Stimulated activated CD4-positive, alpha-beta T cell treated with anti-CD3 and anti-CD28 coated beads, Interleukin-4, amount 100 ng/mL, for 48 hours (primary cell): Measurements from ENCODE around the gene LRRC3.

ENCODE experiments used
- DNase-seq, 2 donors: peaks; one replicate each; pipeline ENCODE4 v3.0.0-alpha.2; 2020; ENCODE audit warnings: low read depth in 2 of 2

LRRC3 gene

GRCh38 chr21:44423941-44424607 lies 31.2 kb upstream of the LRRC3 start:
- no peak for DNase-seq

DNA sequence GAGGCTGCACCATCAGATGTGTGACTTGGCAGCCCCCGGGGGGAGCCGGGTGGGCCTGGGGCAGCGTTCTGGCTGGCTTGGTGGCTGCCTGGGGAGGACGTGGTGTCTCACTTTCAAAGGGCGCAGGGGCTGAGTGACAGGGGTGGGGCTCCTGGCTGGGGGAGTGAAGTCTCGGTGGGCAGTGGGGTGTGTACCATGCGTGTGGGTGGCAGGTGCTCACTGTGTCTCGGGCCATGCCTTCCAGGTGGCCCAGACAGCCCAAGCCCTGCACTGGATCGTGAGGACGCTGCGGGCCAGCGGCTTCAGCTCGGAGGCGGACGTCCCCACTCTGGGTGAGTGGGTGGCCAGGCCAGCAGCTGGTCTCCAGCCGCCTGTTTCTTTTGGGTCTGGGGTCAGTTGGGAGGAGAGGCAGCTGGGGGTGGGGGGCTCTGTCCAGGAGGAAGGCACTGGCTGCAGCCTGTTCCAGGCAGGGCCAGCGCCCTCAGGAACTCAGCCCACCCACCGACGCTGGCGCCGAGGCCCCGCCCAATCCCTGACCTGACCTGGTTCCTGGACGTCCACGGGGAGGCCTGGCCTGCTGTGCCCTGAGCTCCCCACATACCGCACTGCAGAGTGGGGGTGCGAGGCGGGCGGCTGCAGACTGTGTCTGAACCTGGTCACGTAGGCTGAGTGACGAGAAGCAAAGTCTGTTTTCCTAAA lies 30.6 kb upstream of the LRRC3 start:
- DNase-seq = no peak

DNA sequence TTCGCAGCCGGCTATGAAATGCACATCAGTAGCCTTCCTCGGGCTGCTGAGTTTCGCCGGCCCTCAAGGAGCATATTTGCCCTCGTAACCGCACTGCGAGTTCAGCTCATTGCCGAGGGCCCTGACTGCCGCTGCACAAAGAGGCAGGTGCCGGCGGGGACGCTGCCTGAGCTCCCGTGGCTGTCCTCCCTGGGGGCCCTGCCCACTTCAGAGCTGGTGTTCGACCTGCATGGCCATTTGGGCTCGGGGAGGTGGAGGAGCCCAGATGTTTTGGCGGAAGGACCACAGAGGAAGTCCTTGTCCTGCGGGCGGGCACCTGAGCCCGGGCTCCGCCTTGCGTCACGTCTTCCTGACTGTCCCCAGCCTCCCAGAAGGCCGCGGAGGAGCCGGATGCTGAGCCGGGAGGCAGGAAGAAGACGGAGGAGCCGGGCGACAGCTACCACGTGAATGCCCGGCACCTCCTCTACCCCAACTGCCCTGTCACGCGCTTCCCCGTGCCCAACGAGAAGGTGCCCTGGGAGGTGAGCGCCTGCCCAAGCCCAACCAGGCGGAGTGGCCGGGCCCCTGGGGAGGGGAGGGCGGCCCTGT lies 29.9 kb upstream of the LRRC3 start:
- DNase-seq = no peak

DNA sequence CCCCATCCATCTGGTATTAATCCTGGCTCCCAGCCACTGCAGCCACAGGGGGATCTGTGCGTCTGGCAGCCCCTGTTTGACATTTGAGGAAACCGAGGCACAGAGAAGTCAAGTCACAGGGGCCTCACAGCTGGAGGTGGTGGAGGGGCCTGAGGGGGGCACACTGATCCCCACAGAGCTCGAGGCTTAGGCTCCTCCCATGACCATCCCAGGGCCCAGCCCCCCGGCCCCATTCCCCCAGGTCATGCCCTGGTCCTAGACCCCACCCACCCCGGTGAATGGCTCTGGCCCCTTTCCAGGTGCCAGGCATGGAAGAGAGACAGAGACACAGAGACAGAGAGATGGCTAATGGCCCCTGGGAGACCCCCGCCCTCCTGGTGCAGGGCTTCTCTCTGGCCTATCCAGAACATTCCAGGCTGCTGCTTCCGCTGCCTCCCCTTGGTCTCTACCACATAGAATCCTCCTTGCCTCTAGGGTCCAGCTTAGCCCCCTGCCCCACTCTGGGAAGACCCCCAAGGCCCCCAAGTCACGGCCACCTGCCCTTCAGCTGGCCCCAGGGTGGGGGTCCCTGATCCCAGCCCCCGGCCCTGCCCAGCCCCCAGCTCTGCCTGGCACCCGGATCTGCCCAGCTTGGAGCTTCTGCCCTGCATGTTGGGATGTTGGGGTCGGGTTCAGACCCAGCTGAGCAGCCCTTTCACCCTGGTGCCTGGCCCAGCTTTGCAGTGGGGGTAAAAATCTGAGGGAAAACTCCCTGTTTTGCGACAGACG lies 29.2 kb upstream of the LRRC3 start:
- no peak for DNase-seq

DNA sequence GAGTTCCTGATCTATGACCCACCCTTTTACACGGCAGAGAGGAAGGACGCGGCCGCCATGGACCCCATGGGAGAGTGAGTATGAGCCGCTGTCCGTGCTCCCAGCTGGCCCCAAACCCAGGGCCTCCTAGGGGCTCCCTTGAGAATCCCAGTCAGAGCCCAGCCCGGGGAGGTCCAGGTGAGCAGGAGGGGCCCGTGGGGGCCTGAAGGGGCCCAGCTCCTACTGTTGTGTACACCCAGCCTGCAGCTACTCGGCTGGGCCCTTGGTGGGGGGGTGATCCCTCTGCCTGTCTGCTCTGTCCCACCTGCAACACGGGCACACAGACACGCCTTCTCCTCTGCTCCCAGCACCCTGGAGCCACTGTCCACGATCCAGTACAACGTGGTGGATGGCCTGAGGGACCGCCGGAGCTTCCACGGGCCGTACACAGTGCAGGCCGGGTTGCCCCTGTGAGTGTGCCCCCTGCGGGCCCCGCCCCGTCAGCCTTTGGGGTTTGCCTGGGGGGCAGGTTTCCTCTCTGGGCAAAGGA lies 28.6 kb upstream of the LRRC3 start:
- no peak for DNase-seq

- DNase-seq = no peak
Measured at GRCh38 chr21:44427241-44428120, 27.8 kb upstream of the LRRC3 start.

DNA sequence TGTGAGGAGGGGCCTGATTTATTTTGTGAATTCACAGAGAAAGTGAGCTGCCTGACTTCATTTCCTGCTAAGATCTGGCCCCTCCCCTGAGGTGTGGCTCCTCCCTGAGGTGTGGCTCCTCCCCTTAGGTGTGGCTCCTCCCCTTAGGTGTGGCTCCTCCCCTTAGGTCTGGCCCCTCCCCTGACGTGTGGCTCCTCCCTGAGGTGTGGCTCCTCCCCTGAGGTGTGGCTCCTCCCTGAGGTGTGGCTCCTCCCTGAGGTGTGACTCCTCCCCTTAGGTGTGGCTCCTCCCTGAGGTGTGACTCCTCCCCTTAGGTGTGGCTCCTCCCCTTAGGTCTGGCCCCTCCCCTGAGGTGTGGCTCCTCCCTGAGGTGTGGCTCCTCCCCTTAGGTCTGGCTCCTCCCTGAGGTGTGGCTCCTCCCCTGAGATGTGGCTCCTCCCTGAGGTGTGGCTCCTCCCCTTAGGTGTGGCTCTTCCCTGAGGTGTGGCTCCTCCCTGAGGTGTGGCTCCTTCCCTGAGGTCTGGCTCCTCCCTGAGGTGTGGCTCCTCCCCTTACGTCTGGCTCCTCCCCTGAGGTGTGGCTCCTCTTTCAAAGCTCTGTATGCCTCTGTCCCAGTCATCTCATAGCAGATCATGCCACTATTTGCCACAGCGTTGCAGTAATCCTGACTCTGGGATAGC lies 26.9 kb upstream of the LRRC3 start:
- DNase-seq = peak in 1 of 2 donors; percentile 59

- DNase-seq = no peak
Measured at GRCh38 chr21:44429894-44430293, 25.4 kb upstream of the LRRC3 start.

DNA sequence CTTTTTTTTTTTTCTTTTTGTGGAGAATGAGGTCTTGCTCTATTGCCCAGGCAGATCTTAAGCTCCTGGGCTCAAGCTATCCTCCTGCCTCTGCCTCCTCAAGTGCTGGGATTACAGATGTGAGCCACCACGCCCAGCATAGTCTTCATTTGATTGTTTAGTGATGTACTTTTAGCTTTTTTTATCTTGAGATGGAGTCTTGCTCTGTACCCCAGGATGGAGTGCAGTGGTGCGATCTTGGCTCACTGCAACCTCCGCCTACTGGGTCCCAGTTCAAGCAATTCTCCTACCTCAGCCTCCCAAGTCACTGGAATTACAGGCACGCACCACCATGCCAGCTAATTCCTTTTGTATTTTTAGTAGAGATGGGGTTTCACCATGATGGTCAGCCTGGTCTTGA lies 24.0 kb upstream of the LRRC3 start:
- DNase-seq = no peak

DNA sequence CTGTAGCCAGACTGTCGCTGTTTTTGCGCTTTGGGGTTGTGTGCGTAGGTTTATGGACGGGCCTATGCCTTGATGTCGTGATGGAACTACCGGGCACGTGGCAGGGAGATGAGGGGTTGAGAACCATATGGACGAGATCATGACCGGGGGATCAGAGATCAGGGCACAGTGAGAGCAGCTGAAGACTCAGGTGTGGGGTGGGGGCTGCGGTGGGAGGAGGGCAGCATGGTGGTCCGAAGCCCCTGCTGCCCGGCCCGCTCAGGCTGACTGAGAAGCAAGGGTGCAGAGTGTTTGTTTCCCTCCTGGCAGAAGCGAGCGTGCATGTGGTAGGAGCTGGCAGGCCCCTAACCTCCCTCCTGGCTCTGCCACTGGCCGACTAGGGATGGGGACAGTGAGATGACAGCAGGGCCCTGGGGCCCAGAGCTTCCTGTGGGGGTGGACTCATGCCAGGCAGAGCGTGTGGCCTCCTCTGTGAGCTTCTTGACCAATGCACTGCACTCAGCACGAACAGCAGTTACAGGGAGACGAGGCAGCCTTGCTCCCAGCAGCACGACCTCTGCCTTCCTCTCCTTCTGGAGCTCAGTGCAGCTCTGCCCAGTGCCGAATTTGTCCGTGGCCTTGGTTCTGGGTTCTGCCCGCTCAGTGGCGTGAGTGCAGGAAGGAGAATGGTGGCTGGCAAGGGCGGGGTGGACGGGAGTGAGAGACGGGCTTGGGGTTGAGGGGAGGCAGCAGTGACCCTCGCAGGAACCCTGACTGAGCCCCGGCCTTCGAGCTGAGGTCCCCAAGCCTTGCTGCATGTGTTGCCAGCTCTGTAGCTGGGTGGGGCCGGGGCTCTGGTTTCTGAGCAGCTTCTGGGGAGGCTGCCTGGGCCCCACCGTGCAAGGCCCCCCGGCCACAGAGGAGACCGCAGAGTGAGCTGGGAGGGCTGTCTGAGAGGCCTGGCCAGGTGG lies 22.2 kb upstream of the LRRC3 start:
- no peak for DNase-seq

DNA sequence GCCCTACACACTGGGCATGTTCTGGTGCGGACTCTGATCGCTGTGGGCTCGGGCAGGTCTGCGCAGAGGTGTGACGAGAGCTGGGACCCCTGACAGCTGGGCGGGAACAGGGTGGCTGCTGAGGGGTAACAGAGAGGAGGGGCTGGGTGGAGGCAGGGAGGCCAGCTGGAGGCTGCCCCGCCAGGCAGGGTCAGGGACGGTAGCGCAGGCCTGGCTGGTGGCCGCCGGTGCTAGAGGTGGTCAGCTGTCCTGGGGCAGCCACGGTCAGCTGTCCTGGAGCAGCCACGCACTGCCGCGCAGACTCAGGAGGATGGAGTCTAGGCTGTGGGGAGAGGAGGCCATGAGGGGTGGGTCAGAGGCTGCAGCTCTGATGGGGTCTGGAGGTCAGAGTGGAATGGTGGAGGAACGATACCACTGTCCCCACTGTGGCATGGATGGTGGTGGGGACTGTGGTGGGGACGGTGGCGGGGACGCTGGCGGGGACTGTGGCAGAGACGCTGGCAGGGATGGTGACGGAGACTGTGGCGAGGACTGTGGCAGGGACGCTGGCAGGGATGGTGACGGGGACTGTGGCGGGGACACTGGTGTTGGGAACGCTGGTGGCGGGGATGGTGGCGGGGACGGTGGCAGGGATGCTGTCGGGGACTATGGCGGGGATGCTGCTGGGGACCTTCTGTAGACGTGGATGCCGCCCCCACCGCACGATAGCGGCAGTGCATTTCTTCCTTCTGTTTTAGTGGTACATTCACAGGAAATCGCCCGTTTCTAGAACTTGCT lies 21.3 kb upstream of the LRRC3 start:
- no peak for DNase-seq

DNA sequence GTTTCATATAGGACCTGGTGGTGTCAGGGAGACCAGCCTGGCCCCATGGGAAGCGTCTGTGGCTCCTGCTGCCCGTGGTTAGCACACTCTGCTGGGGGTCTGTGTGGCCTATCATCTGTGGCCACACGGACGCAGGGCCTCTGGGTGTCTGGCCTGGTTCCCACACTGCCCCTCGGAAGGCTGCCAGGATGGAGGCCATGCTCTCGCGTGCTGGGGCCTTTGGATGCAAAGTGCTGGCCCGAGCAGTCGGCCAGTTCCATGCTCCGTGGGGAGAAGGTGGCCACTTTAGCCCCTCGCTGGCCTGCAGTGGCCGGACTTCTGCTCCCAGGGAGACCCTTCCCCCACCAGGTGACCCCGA lies 20.8 kb upstream of the LRRC3 start:
- DNase-seq = no peak

GRCh38 chr21:44434936-44435635 lies 20.2 kb upstream of the LRRC3 start:
- DNase-seq = no peak

- no peak for DNase-seq
Measured at GRCh38 chr21:44436111-44436611, 19.1 kb upstream of the LRRC3 start.

- DNase-seq = no peak
Measured at GRCh38 chr21:44436958-44437357, 18.4 kb upstream of the LRRC3 start.

GRCh38 chr21:44437371-44437695 lies 18.0 kb upstream of the LRRC3 start:
- DNase-seq = no peak

DNA sequence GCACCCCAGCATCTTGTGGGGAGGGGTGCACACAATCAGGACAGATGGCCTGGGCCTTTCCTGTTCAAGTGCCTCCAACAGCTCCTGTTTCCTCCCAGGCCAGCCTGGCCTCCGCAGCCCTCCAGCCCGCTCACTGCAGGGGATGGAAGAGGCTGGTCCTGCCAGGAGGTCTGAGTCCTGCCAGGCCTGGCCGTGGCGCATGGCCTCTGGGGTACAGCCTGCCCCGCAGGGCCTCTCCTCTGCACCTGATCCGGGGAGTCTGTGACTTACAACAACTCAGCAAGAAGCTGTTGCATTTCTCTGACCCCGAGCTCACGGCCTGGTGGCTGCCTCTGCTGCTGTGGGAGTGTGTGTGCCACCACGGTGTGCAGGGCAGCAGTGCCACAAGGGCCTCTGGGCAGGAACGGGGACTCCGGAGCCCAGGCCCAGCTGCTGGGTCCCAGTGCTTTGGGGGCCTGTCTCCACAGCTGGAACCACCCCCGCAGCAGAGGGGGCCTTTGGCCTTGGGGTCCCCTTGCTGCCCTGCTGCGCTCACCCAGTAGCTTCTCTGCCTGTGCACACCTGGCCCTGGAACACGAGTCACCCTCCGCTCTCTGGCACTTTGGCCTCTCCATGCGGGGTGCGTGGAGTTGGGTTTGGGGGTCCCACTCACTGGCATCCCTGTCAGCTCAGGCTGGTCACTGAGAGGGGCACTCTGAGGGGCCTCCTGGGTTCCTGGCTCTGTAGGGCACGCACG lies 17.4 kb upstream of the LRRC3 start:
- DNase-seq = no peak
